BLaER1 treated with 17β-estradiol and CSF1 and Interleukin-3, amounts not matched to agents 10 nM and 100 nM (cell line): ENCODE results near the gene SBF1.
"Not testable (repeated sequence)": the region's sequence is repeated elsewhere in the genome, so short reads cannot be mapped to it uniquely, and the experiment has no call there.

Experiments
- H3K27ac ChIP-seq, 11 experiments: shearing (Covaris generic); formaldehyde crosslinking; 2 replicates each; pipeline ENCODE4 v1.8.1; 2022
- H3K27me3 ChIP-seq, 11 experiments: shearing (Covaris generic); formaldehyde crosslinking; 2 replicates each; pipeline ENCODE4 v1.8.1; 2022
- H3K36me3 ChIP-seq, 11 experiments: shearing (Covaris generic); formaldehyde crosslinking; 2 replicates each; pipeline ENCODE4 v1.8.1; 2022
- H3K4me1 ChIP-seq, 10 experiments: shearing (Covaris generic); formaldehyde crosslinking; 2 replicates each; pipeline ENCODE4 v1.8.1; 2022
- H3K4me2 ChIP-seq, 11 experiments: shearing (Covaris generic); formaldehyde crosslinking; 2 replicates each; pipeline ENCODE4 v1.8.1; 2022
- H3K4me3 ChIP-seq, 10 experiments: shearing (Covaris generic); formaldehyde crosslinking; 2 replicates each; pipeline ENCODE4 v1.8.1; 2022
- H3K9ac ChIP-seq, 11 experiments: shearing (Covaris generic); formaldehyde crosslinking; 2 replicates each; pipeline ENCODE4 v1.8.1; 2022
- H3K9me3 ChIP-seq, 11 experiments: shearing (Covaris generic); formaldehyde crosslinking; replicated peaks in 1 of 11; 2 replicates each; pipeline ENCODE4 v1.8.1; 2022
- H4K20me1 ChIP-seq, 11 experiments: shearing (Covaris generic); formaldehyde crosslinking; 2 replicates each; pipeline ENCODE4 v1.8.1; 2022
- Cebpa-rat ChIP-seq, 11 experiments: shearing (Covaris generic); IDR thresholded peaks; 2 replicates each; pipeline ENCODE4 v1.8.1; 2022

The SBF1 gene

DNA sequence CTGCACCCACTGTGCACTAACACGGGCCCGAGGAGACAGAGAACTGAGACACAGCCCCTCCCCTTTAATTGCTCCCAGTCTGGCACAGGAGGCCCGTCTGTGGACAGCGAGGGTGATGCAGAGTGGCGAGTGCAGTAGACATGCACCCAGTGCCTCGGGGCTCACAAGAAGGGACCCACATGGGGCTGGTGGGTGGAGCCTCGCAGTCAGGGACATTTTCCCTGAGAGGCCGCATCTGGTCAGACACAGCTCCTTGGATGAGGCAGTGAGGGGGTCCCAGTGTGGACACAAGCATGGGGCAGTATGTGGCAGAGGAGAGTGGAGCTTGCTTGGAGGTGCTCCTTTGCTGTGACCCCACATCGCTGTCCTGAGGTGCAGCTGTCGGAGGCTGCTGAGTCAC, 54.8 kb downstream of the SBF1 start:
- Histone ChIP-seq H3K9ac (0 out of 22 replicates have a peak overlapping the region, but pooled peaks of 1 of the 11 experiments have one; percentile 13), H3K4me1 (peaks cover 0 to 9% (median 0%) of the 10 kb centered on the region in 10 experiments; a peak in 3 of 20 replicates), H3K27me3 (no peaks in the 10 kb centered on the region), H3K27ac (no peak overlapping the region), H3K4me3 (no peak overlapping the region), H3K36me3 (peaks cover 96 to 100% (median 98%) of the 10 kb centered on the region in 11 experiments), H3K4me2 (no peak overlapping the region), H4K20me1 (peaks cover 0 to 62% (median 8%) of the 10 kb centered on the region in 11 experiments; a peak in 11 of 22 replicates), H3K9me3 (no peaks in the 10 kb centered on the region)
- no peak for TF ChIP-seq Cebpa-rat (IDR thresholded peaks at IDR 0.05)

DNA sequence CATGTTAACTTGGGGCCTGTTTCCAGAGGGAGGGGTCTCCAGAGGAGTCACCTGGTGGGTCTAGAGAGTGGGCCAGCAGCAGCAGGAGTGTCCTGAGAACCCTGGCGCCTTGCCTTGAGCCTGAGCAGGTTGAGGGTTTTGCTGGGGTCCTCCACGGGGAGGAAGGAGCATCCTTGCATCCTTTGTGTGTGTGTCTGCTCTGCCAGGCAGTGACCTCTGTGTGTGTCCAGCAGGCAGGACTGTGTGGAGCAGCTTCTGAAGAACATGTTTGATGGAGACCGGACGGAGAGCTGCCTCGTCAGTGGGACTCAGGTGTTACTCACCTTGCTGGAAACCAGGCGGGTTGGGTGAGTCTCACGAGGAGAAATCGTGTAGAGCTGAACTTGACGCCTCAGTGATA, 55.7 kb downstream of the SBF1 start:
- Histone ChIP-seq H4K20me1 (peaks cover 0 to 68% (median 8%) of the 10 kb centered on the region in 11 experiments; a peak in 12 of 22 replicates), H3K9ac (0 out of 22 replicates have a peak overlapping the region, but pooled peaks of 1 of the 11 experiments have one; percentile 21), H3K27me3 (no peaks in the 10 kb centered on the region), H3K36me3 (peaks cover 97 to 100% (median 99%) of the 10 kb centered on the region in 11 experiments), H3K4me2 (no peak overlapping the region), H3K27ac (no peak overlapping the region), H3K4me3 (no peak overlapping the region), H3K9me3 (no peaks in the 10 kb centered on the region), H3K4me1 (peaks cover 0 to 9% (median 0%) of the 10 kb centered on the region in 10 experiments; a peak in 3 of 20 replicates)
- TF ChIP-seq Cebpa-rat (IDR thresholded peaks at IDR 0.05) = no peak

DNA sequence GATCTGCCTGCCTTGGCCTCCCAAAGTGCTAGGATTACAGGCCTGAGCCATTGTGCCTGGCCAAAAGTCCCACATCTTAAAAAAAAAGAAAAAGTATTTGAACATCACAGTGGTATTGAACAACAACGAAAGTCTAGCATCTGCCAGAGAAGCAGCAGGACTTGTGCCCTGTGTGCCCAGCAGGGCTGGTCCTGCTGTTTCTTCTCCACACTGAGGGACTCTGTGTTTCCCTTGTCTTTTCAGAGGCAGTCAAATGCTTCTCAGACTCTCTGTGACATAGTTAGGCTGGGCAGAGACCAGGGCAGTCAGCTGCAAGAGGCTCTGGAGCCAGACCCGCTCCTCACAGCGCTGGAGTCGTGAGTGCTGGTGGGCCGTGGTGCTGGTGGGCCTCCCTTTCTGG, 56.2 kb downstream of the SBF1 start:
- TF ChIP-seq Cebpa-rat (IDR thresholded peaks at IDR 0.05) = no peak
- Histone ChIP-seq H3K27me3 (no peaks in the 10 kb centered on the region), H3K9ac (no peak overlapping the region), H3K4me1 (peaks cover 0 to 9% (median 0%) of the 10 kb centered on the region in 10 experiments; a peak in 3 of 20 replicates), H3K9me3 (no peaks in the 10 kb centered on the region), H3K36me3 (peaks cover 97 to 100% (median 99%) of the 10 kb centered on the region in 11 experiments), H4K20me1 (peaks cover 0 to 63% (median 8%) of the 10 kb centered on the region in 11 experiments; a peak in 12 of 22 replicates), H3K4me2 (no peak overlapping the region), H3K27ac (no peak overlapping the region), H3K4me3 (no peak overlapping the region)

- Histone ChIP-seq H3K9me3 (no peaks in the 10 kb centered on the region), H3K9ac (peak overlapping the region in 5 of 11 experiments; percentile 9 to 31 (median 23); a peak in 7 of 22 replicates), H3K27ac (0 out of 22 replicates have a peak overlapping the region, but pooled peaks of 1 of the 11 experiments have one; percentile 18), H3K4me3 (no peak overlapping the region), H3K4me1 (peaks cover 0 to 9% (median 0%) of the 10 kb centered on the region in 10 experiments; a peak in 3 of 20 replicates), H4K20me1 (peaks cover 0 to 53% (median 8%) of the 10 kb centered on the region in 11 experiments; a peak in 12 of 22 replicates), H3K27me3 (no peaks in the 10 kb centered on the region), H3K4me2 (0 out of 22 replicates have a peak overlapping the region, but pooled peaks of 2 of the 11 experiments have one; percentile 0 to 26), H3K36me3 (peaks cover 88 to 99% (median 94%) of the 10 kb centered on the region in 11 experiments)
- TF ChIP-seq Cebpa-rat (IDR thresholded peaks at IDR 0.05) = no peak
These were observed 57.2 kb downstream of the SBF1 start for GRCh38 chr22:50417411-50418210.

- H3K9me3 ChIP-seq = no peaks in the 10 kb centered on the region
- H3K36me3 ChIP-seq = peaks cover 83 to 99% (median 91%) of the 10 kb centered on the region in 11 experiments
- H3K27ac ChIP-seq = 0 out of 22 replicates have a peak overlapping the region, but pooled peaks of 1 of the 11 experiments have one; percentile 18
- H3K27me3 ChIP-seq = no peaks in the 10 kb centered on the region
- peaks cover 0 to 9% (median 0%) of the 10 kb centered on the region in 10 experiments; a peak in 3 of 20 replicates for H3K4me1 ChIP-seq
- no peak overlapping the region for H3K4me2 ChIP-seq
- H3K9ac ChIP-seq = peak overlapping the region in 3 of 11 experiments; percentile 9 to 23 (median 10); a peak in 5 of 22 replicates
- no peak overlapping the region for H3K4me3 ChIP-seq
- H4K20me1 ChIP-seq = peaks cover 0 to 51% (median 8%) of the 10 kb centered on the region in 11 experiments; a peak in 11 of 22 replicates
- no peak for TF ChIP-seq Cebpa-rat (IDR thresholded peaks at IDR 0.05)
These were observed 57.8 kb downstream of the SBF1 start for GRCh38 chr22:50416996-50417395.

DNA sequence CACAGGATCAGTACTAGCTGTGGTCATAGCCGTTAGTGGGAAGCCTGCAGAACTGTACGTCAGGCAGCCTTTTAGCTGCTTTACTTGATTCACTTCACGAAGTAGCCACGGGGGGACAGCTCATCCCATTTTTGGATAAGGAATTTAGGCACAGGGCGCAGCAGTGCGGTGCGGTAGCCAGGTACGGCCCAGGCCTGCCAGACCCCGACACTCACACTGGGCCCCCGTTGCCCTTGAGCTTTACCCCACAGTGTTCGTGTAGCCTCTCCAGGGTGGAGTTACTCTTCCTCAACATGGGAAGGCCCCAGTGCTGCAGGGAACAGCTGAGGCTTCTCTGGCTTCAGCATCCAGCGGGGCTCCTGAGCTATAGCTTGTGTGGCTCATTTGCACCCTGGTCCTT, 59.4 kb downstream of the SBF1 start:
- no peak for TF ChIP-seq Cebpa-rat (IDR thresholded peaks at IDR 0.05)
- Histone ChIP-seq H3K36me3 (peaks cover 76 to 97% (median 90%) of the 10 kb centered on the region in 11 experiments), H3K4me2 (no peak overlapping the region), H3K27ac (no peak overlapping the region), H4K20me1 (peaks cover 0 to 47% (median 8%) of the 10 kb centered on the region in 11 experiments; a peak in 10 of 22 replicates), H3K4me1 (peaks cover 0 to 9% (median 0%) of the 10 kb centered on the region in 10 experiments; a peak in 3 of 20 replicates), H3K9me3 (no peaks in the 10 kb centered on the region), H3K4me3 (no peak overlapping the region), H3K27me3 (no peaks in the 10 kb centered on the region), H3K9ac (no peak overlapping the region; a peak in 1 of 22 replicates)

DNA sequence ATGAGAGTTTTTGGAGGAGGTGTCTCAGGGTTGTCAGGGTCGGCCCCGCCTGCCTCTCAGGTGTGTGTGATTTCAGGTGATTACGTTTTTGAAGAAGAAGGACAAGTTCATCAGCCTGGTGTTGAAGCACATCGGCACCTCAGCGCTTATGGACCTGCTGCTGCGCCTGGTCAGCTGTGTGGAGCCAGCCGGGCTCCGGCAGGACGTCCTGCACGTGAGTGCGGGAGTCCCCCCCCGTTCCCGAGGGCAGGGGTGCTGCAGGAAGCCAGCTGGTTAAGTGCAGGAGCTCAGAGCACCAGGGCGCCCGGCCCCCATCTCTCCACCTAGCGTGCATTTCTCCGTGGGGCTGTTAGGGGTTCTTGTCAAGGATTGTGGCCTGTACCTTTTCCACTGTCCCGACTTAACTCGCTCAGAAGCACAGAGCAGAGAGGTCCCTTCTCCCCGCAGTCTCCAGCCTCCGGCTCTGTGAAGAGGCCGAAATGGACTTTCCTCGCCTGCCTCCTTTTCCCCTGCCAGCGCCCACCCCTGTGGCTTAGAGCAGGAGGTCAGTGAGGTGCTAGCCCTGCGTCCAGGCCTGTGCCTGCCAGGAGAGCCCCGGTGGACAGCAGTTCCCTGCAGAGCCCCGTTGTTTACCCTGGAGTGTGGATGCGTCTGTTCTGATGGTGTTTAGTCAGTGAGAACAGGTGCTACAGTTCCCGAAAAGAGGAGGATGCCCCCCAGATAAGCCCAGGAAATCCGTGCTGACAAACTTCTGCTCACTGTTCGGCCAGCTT, 60.2 kb downstream of the SBF1 start:
- Histone ChIP-seq H3K9me3 (no peaks in the 10 kb centered on the region), H3K4me2 (no peak overlapping the region), H3K4me1 (peaks cover 0 to 9% (median 0%) of the 10 kb centered on the region in 10 experiments; a peak in 3 of 20 replicates), H3K27ac (no peak overlapping the region), H4K20me1 (peaks cover 0 to 40% (median 4%) of the 10 kb centered on the region in 11 experiments; a peak in 9 of 22 replicates), H3K36me3 (peaks cover 76 to 97% (median 90%) of the 10 kb centered on the region in 11 experiments), H3K27me3 (no peaks in the 10 kb centered on the region), H3K9ac (peak overlapping the region in 1 of 11 experiments; percentile 4; a peak in 1 of 22 replicates), H3K4me3 (no peak overlapping the region)
- TF ChIP-seq Cebpa-rat (IDR thresholded peaks at IDR 0.05) = no peak

- H3K36me3 ChIP-seq = peaks cover 60 to 92% (median 81%) of the 10 kb centered on the region in 11 experiments
- peaks cover under 1 to 44% (median 23%) of the 10 kb centered on the region in 11 experiments; a peak in 19 of 22 replicates for H4K20me1 ChIP-seq
- H3K4me1 ChIP-seq, H3K4me2 ChIP-seq, H3K27ac ChIP-seq, H3K4me3 ChIP-seq, H3K27me3 ChIP-seq, H3K9ac ChIP-seq, H3K9me3 ChIP-seq: not testable (repeated sequence)
These were observed 65.9 kb downstream of the SBF1 start for GRCh38 chr22:50408954-50409353.
